Astrocyte of the spinal cord (primary cell): Measurements from ENCODE around the gene DVL1.

Source experiments
- DNase-seq: peaks from one replicate; pipeline ENCODE4 v3.0.0; 2011; ENCODE audit warnings: low read depth, low spot score
- H3K4me3 ChIP-seq: 2 replicates; pipeline ENCODE4 v1.5.1; 2011; ENCODE audit warnings: low read depth, mild to moderate bottlenecking, low read length, moderate library complexity
- in situ Hi-C: cut with HindIII; loops from 2 replicates; pipeline ENCODE4 v1.10.0; 2017; ENCODE audit warnings: low sequenced_read_pairs
- TF ChIP-seq, protein P1 (sequence below): IDR thresholded peaks from 2 replicates; pipeline ENCODE4 v1.5.1; 2012; ENCODE audit warnings: low read depth, mild to moderate bottlenecking, low read length, inconsistent platforms

The DVL1 gene

GRCh38 chr1:1293263-1294249 is 55.7 kb downstream of the DVL1 start:
- H3K4me3 ChIP-seq: no peak overlapping the region
- TF ChIP-seq, protein P1, sequence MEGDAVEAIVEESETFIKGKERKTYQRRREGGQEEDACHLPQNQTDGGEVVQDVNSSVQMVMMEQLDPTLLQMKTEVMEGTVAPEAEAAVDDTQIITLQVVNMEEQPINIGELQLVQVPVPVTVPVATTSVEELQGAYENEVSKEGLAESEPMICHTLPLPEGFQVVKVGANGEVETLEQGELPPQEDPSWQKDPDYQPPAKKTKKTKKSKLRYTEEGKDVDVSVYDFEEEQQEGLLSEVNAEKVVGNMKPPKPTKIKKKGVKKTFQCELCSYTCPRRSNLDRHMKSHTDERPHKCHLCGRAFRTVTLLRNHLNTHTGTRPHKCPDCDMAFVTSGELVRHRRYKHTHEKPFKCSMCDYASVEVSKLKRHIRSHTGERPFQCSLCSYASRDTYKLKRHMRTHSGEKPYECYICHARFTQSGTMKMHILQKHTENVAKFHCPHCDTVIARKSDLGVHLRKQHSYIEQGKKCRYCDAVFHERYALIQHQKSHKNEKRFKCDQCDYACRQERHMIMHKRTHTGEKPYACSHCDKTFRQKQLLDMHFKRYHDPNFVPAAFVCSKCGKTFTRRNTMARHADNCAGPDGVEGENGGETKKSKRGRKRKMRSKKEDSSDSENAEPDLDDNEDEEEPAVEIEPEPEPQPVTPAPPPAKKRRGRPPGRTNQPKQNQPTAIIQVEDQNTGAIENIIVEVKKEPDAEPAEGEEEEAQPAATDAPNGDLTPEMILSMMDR: no peak
- DNase-seq: no peak
- in situ Hi-C loops: no loop called here

DNA sequence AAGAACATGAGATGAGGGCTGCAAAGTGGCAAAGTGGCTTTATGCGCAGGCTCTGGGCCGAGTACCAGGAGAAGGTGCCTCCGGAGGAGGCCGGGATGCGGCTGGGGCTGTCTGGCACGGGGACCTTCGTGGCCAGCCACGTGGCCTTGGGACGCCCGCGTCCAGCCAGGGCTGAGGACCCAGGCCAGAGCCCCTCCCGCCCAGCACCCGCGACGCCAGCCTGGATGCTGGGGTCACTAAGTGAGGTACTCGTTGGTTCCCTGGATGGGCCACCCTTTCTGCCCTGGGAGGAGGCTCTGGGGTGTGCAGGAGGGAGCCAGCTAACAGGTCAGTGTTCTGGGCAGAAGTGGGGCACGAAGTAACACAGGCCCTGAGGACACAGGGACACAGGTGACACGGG is 56.4 kb downstream of the DVL1 start:
- H3K4me3 ChIP-seq: no peak overlapping the region

DNA sequence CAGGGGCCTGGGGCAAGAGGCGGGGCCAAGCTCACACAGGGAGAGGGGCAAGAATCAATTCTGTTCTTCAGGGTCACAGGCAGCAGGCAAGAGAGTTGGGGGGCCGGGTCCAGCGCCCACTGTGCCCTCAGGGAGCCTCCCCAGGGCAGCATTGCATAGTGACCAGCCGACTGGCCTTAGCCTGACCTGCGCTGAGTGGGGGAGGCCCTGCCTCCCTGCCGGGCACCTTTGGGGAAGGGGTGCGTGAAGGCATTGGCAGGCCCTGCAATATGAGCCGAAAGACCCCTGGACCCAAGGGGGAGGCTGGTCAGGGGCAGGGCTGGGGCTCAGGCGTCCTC is 56.8 kb downstream of the DVL1 start:
- no peak for DNase-seq
- in situ Hi-C loops: no loop called here
- TF ChIP-seq, protein P1: no peak
- no peak overlapping the region for H3K4me3 ChIP-seq

More for the DNA sequence above, 56.4 kb downstream of the DVL1 start:
- no peak for DNase-seq
- TF ChIP-seq, protein P1: no peak
- in situ Hi-C loops: no loop called here

DNA sequence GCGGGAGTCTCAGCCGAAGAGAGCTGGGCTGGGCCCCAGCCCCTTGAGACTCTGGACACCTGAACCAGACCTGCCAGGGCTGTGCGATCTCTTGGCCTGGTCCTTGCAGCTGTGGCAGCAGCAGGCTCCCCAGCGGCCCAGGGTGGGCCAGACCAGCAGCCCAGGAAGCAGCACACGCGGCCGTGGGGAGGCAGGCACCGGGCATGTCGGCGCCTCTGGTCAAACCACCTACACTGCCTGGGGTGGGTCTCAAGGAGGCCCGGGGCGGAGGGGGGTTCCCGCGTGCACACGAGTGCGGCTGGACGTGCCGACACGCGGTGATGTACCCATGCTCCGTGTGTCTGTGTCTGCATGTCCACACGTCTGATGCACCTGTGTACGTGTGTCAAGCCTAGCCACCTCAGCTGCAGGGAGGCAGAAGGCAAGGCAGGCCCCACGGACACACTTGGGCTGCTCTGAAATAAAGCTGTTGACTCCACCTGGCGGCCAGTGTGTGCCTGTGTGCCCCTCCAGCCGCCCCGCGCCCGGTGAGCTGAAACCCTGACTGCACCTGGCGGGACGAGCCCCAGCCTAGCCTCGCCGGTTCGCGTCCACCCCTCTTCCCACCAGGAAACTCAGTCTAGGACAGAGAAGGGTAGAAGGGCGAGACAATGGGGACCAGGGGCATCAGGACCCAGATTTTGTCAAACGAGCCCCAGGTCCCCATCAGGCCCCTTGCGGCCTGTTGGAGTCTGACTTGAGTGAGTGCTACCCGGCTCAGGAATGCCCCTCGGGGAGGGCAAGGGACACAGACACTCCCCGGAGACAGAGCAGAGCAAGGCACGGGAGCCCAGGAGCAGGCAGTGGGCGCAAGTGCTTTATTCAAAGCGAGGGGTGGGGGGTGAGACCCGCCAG is 57.4 kb downstream of the DVL1 start:
- no peak overlapping the region for H3K4me3 ChIP-seq
- in situ Hi-C loops: no loop called here
- TF ChIP-seq, protein P1: peak; percentile 74
- DNase-seq: peak; percentile 43

- no peak overlapping the region for H3K4me3 ChIP-seq
- TF ChIP-seq, protein P1: no peak
- DNase-seq: no peak
- in situ Hi-C loops: no loop called here
Measured at GRCh38 chr1:1291023-1291528, 58.1 kb downstream of the DVL1 start.

DNA sequence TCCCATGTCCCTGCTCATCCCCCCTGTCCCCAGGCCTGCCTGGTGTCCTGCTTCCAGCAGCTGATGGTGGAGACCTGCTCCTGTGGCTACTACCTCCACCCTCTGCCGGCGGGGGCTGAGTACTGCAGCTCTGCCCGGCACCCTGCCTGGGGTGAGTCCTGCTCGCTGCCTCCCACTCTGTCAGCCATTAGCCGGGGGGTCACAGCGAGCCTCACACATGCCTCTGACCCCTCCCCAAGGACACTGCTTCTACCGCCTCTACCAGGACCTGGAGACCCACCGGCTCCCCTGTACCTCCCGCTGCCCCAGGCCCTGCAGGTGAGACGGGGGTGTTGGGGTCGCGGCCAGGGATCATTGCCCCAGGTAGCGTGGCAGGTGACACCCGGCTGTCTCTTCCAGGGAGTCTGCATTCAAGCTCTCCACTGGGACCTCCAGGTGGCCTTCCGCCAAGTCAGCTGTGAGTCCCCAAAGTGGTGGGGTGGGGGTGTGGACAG is 58.9 kb downstream of the DVL1 start:
- TF ChIP-seq, protein P1: peak; percentile 85
- in situ Hi-C loops: no loop called here
- no peak overlapping the region for H3K4me3 ChIP-seq
- peak; percentile 45 for DNase-seq
